WERI-Rb-1 (cell line): ENCODE measurements around the gene GREM2.

Experiments used
- DNase-seq: peaks from one replicate; pipeline ENCODE4 v3.0.0-alpha.2; 2020
- H3K27ac ChIP-seq: fragments of 250-450 bp; sonication (Bioruptor Pico); 2 replicates; pipeline ENCODE4 v1.5.1; 2020; ENCODE audit warnings: mild to moderate bottlenecking, moderate library complexity
- H3K27me3 ChIP-seq: fragments of 250-450 bp; sonication (Bioruptor Pico); 2 replicates; pipeline ENCODE4 v1.5.1; 2021; ENCODE audit warnings: mild to moderate bottlenecking, low read depth, moderate library complexity; ENCODE audit not compliant: insufficient read depth, severe bottlenecking
- H3K36me3 ChIP-seq: fragments of 250-450 bp; sonication (Bioruptor Pico); 2 replicates; pipeline ENCODE4 v1.5.1; 2020; ENCODE audit warnings: mild to moderate bottlenecking, moderate library complexity
- H3K4me3 ChIP-seq: 2 replicates; pipeline ENCODE4 v1.5.1; 2011; ENCODE audit warnings: low read depth, mild to moderate bottlenecking, control low read depth, low read length
- H3K9me3 ChIP-seq: fragments of 250-450 bp; sonication (Bioruptor Pico); 2 replicates; pipeline ENCODE4 v1.5.1; 2021; ENCODE audit warnings: mild to moderate bottlenecking, moderate library complexity; ENCODE audit not compliant: severe bottlenecking
- CTCF ChIP-seq: IDR thresholded peaks from 2 replicates; pipeline ENCODE4 v1.5.1; 2011; ENCODE audit warnings: low read depth, mild to moderate bottlenecking, control low read depth, inconsistent platforms, low read length

The GREM2 gene

GRCh38 chr1:240503036-240503435, 108.9 kb downstream of the GREM2 start:
- Histone ChIP-seq H3K27ac (no peak overlapping the region), H3K27me3 (no peaks in the 10 kb centered on the region), H3K36me3 (no peaks in the 10 kb centered on the region), H3K9me3 (no peaks in the 10 kb centered on the region), H3K4me3 (no peak overlapping the region)
- no peak for TF ChIP-seq CTCF
- DNase-seq: no peak

GRCh38 chr1:240501115-240501514, 110.8 kb downstream of the GREM2 start:
- TF ChIP-seq CTCF: no peak
- Histone ChIP-seq H3K27me3 (no peaks in the 10 kb centered on the region), H3K36me3 (no peaks in the 10 kb centered on the region), H3K9me3 (no peaks in the 10 kb centered on the region), H3K27ac (no peak overlapping the region), H3K4me3 (no peak overlapping the region)
- DNase-seq: no peak

GRCh38 chr1:240500647-240501046, 111.3 kb downstream of the GREM2 start:
- no peaks in the 10 kb centered on the region for H3K9me3 ChIP-seq
- no peaks in the 10 kb centered on the region for H3K36me3 ChIP-seq
- DNase-seq: no peak
- no peak for TF ChIP-seq CTCF
- H3K27ac ChIP-seq: no peak overlapping the region
- H3K27me3 ChIP-seq: no peaks in the 10 kb centered on the region
- H3K4me3 ChIP-seq: no peak overlapping the region

- no peak overlapping the region for H3K27ac ChIP-seq
- no peak for TF ChIP-seq CTCF
- DNase-seq: no peak
Measured at GRCh38 chr1:240499012-240499411, 112.9 kb downstream of the GREM2 start.

GRCh38 chr1:240498335-240498734, 113.6 kb downstream of the GREM2 start:
- DNase-seq: no peak
- H3K27ac ChIP-seq: no peak overlapping the region
- H3K9me3 ChIP-seq: no peaks in the 10 kb centered on the region
- no peak for TF ChIP-seq CTCF
- no peak overlapping the region for H3K4me3 ChIP-seq
- H3K27me3 ChIP-seq: no peaks in the 10 kb centered on the region
- H3K36me3 ChIP-seq: no peaks in the 10 kb centered on the region

More at GRCh38 chr1:240499012-240499411, 112.9 kb downstream of the GREM2 start:
- Histone ChIP-seq H3K36me3 (no peaks in the 10 kb centered on the region), H3K4me3 (no peak overlapping the region), H3K9me3 (no peaks in the 10 kb centered on the region), H3K27me3 (no peaks in the 10 kb centered on the region)

GRCh38 chr1:240497908-240498307, 114.0 kb downstream of the GREM2 start:
- TF ChIP-seq CTCF: no peak
- Histone ChIP-seq H3K27ac (no peak overlapping the region), H3K9me3 (no peaks in the 10 kb centered on the region), H3K36me3 (no peaks in the 10 kb centered on the region), H3K4me3 (no peak overlapping the region), H3K27me3 (no peaks in the 10 kb centered on the region)
- no peak for DNase-seq
